Activated naive CD4-positive, alpha-beta T cell (primary cell): ENCODE results near the gene HAUS5.

ENCODE experiments used
- DNase-seq, 4 experiments: peaks; one replicate each; lab custom pipeline; 2025; lab: John Stamatoyannopoulos, UW

The HAUS5 gene

GRCh38 chr19:35607661-35608060, 4.9 kb upstream of the HAUS5 start:
- DNase-seq, result no peak

DNA sequence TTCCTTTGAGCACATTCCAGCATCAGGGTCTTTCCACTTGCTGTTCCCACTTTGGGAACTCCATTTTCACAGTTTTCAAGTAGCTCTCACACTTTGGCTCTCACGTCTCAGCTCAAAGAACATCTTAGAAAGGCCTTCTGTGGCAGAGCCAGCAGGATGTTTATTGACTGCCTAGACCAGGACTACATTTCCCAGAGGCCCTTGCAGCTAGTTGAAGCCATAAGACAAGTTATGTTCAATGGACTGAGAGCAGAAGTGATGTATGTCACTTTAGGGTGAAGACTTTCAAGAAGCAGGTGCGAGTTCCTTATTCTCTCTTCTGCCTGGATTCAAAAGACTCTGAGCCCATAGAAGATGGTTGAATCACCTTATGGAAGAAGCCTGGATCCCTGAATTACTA, 4.3 kb upstream of the HAUS5 start:
- no peak for DNase-seq

- DNase-seq, result peak in 1 of 4 experiments; percentile 6
Measured at GRCh38 chr19:35609851-35610353, 2.6 kb upstream of the HAUS5 start.

DNA sequence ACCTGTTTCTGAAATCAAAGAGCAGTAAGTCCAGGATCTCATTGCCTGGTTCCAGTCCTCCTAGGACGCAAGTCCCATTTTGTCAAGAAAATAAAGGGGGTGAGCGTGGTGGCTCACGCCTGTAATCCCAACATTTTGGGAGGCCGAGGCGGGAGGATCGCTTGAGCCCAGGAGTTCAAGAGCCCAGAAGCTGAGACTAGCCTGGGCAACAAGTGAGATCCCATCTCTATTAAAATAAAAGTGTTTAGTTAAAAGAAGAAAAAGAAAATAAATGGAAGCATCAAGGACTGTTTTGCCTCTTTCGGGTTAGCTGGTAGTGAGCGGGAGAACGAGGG, 344 bp upstream of the HAUS5 start:
- no peak for DNase-seq

- no peak for DNase-seq
Measured at GRCh38 chr19:35613574-35613973, 1.0 kb downstream of the HAUS5 start.

- DNase-seq, result no peak
Measured at GRCh38 chr19:35615036-35615435, 2.5 kb downstream of the HAUS5 start.

GRCh38 chr19:35618857-35619256, 6.3 kb downstream of the HAUS5 start:
- no peak for DNase-seq

DNA sequence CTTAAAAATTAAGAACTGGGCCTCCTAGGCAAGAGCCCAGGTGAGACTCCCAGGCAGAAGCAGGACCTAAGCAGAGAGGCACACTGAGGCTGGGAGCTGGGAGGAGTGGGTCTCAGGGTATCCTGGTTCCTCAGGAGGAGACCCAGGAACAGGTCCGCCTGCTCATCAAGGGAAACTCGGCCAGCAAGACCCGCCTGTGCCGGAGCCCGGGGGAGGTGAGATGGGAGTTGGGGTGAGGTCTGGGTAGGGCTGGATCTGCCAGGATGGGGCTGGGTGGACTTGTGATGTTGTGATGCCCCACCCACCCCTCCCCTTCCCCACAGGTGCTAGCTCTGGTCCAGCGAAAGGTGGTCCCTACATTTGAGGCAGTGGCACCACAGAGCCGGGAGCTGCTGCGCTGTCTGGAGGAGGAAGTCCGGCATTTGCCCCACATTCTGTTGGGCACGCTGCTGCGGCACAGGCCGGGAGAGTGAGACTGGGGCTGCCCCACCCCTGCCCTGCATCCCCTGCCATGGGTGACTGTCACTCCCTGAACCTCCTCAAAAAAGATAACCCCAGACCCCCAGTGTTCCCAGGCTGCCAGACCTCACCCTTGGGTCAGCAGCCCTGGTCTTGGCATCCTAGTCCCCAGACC, 6.9 kb downstream of the HAUS5 start:
- DNase-seq, result no peak

- DNase-seq, result no peak
Measured at GRCh38 chr19:35620001-35620400, 7.5 kb downstream of the HAUS5 start.

GRCh38 chr19:35621708-35622107, 9.2 kb downstream of the HAUS5 start:
- no peak for DNase-seq

DNA sequence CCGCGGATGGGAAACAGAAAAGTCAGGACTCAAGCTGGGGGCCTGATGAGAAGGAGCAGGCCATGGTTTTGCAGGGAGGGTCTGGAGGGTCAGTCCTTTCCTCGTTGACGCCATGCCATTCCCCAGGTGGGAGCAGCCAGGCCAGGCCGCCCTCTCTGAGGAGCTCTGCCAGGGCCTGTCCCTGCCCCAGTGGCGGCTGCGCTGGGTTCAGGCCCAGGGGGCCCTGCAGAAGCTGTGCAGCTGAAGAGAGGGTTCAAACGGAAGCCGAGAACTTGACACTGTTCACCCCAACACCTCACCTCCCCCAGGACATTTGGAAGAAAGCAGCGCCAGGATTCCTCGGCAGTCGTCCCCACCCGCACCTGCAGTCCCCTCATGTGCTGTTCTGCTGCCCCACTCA, 10.2 kb downstream of the HAUS5 start:
- DNase-seq, result no peak

DNA sequence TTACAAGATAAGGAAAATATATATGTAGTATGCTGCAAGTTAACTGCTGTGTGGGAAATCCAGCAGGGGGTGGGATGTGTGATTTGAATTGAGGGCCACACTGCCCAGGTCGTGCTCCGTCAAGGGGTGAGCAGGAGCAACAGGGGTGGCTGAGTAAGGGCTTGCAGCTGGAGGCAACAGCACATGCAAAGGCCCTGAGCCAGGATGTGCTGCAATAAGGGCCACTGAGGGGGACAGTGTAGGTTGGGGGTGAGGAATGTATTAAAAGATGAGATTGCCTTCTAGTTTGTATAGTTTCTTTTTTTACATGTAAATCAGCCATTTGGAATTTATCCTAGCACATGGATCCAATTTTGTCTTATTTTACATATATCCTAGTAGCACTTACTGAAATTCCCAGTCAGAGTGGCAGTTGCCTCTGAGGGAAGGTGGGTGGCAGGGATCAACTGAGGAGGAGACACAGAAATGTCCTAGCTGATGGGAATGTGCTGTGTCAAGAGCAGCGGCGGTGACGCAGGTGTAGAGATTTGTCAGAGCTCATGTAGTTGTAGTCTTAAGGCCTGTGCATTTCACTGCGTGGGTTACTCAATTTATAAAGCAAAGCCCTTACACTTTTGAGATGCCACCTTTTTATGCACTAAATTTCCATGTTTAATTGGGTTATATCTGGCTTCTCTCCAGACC, 10.9 kb downstream of the HAUS5 start:
- no peak for DNase-seq

DNA sequence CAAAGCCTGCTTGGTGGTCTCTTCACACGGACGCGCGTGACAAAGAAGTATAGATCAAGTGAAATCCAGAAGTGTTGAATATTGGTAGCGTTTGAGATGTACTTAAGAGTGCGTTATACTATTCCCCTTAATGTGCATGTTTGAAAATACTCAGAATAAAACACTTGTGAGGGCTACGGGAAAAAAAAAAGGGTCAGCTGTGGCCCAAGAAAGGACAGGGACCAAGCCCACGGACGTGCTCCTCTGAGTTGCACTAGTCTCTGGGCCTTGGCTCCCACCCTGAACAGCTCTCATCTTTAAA, 15.7 kb downstream of the HAUS5 start:
- no peak for DNase-seq

GRCh38 chr19:35628565-35629331, 16.2 kb downstream of the HAUS5 start, which contains the start of gene RBM42:
Gene RBM42, plus strand, starts transcription at chr19:35629036. Its CDS starts 118 bp downstream, at chr19:35629154.
- DNase-seq, result peak; percentile 88 to 96 (median 91)

- no peak for DNase-seq
Measured at GRCh38 chr19:35629332-35629633, 16.7 kb downstream of the HAUS5 start.

- no peak for DNase-seq
Measured at GRCh38 chr19:35633727-35634440, 21.3 kb downstream of the HAUS5 start.

DNA sequence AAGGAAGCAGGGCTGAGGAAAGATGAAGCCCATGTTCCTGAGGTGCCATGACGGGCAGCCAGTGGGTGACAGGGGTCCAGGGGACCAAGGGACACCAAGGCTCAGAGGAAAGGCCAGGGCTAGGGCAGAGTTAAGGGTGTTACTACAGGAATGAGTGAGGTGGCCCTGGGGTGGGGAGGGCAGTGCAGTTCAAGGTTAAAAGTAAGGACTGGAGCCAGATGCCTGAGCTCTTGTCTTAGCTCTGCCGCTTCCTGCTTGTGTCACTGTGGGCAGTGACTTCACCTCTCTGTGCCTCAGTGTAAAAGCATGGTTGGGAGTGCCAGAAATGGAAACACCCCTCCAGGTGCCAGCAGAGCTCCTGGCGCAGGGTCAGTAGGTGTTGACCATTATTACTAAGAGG, 24.1 kb downstream of the HAUS5 start:
- no peak for DNase-seq

GRCh38 chr19:35637165-35637564, 24.6 kb downstream of the HAUS5 start:
- no peak for DNase-seq

DNA sequence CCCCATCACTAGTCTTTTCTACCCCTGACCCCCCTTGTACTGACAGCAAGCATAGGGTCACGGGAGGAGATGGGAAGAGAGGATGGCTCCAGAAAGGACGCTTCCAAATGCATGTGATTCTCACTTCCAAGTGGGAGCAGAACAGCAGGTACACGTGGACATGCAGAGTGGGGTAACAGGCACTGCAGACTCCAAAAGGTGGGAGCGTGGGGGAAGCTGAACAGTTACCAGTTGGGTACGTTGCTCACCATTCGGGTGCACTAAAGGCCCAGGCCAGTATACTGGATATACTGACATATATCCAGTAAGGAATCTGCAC, 26.7 kb downstream of the HAUS5 start:
- DNase-seq, result no peak

GRCh38 chr19:35639863-35640262, 27.3 kb downstream of the HAUS5 start:
- no peak for DNase-seq

DNA sequence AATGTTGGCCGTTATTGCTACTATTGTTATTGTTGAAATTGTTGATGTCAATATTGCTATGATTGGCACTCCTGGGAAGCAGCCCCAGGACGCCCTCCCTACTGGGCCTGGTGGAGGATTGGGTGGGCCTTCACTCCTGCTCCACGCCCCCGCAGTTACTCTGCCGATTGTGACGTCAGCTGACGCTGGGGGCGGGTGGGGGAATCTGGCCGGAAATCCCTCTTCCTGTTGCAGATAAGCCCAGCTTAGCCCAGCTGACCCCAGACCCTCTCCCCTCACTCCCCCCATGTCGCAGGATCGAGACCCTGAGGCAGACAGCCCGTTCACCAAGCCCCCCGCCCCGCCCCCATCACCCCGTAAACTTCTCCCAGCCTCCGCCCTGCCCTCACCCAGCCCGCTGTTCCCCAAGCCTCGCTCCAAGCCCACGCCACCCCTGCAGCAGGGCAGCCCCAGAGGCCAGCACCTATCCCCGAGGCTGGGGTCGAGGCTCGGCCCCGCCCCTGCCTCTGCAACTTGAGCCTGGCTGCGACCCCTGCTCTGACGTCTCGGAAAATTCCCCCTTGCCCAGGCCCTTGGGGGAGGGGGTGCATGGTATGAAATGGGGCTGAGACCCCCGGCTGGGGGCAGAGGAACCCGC, 29.1 kb downstream of the HAUS5 start, which contains the start of gene ETV2:
Gene ETV2 (plus strand): TSS at position 231 of the 637 bp plus-strand sequence. CDS start 716 bp downstream, outside the sequence.
- no peak for DNase-seq

- no peak for DNase-seq
Measured at GRCh38 chr19:35642312-35642711, 29.8 kb downstream of the HAUS5 start.
